NCI-H2029 treated with DMSO at 0.1 percent for 48 hours (cell line): ENCODE results near the gene GCHFR.
A peak's percentile ranks its signal among the peaks of the same experiment; 100 is the strongest.

ENCODE experiments used
- DNase-seq: peaks from one replicate; lab custom pipeline; 2025; lab: John Stamatoyannopoulos, UW

Gene GCHFR

GRCh38 chr15:40754883-40755811 lies 8.7 kb upstream of the GCHFR start, which contains the start of gene RMDN3:
TSS of gene RMDN3 (minus strand) at chr15:40755254. CDS start at chr15:40754783, 471 bp downstream.
- DNase-seq: peak; percentile 53

DNA sequence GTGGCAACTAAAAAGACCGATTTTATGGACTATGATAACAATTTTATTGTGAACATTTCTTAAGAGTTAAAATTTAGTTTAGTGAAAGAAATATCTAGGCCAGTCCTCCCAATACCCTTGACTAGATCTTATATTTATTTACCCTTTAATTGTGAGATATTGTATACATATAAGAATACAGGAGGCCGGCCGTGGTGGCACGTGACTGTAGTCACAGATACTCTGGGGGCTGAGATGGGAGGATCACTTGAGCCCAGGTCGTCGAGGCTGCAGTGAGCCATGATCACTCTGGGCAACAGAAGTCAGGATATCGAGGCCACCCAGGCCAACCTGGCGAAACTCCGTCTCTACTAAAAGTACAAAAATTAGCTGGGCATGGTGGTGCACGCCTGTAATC lies 8.1 kb upstream of the GCHFR start:
- no peak for DNase-seq

DNA sequence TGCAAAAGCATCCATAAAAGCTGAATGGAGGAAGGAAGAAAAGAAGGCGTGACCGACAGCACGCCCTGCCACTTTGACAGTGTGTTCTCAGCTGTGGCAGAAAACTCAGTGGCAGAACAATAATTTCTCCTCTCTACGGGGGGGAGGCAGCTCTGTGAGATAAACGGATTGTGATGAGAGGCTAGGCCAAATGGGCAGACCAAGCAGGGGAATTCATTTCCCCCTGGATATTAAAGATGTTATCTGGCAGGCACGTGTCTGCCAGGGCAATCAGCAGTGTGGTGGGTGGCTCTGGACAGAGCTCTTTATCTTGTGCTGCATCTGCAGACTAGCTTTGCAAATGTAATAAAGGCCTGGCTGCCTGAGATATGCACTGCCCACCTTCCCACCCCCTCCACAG lies 6.9 kb upstream of the GCHFR start:
- DNase-seq: no peak

GRCh38 chr15:40759961-40760360 lies 3.9 kb upstream of the GCHFR start:
- no peak for DNase-seq

DNA sequence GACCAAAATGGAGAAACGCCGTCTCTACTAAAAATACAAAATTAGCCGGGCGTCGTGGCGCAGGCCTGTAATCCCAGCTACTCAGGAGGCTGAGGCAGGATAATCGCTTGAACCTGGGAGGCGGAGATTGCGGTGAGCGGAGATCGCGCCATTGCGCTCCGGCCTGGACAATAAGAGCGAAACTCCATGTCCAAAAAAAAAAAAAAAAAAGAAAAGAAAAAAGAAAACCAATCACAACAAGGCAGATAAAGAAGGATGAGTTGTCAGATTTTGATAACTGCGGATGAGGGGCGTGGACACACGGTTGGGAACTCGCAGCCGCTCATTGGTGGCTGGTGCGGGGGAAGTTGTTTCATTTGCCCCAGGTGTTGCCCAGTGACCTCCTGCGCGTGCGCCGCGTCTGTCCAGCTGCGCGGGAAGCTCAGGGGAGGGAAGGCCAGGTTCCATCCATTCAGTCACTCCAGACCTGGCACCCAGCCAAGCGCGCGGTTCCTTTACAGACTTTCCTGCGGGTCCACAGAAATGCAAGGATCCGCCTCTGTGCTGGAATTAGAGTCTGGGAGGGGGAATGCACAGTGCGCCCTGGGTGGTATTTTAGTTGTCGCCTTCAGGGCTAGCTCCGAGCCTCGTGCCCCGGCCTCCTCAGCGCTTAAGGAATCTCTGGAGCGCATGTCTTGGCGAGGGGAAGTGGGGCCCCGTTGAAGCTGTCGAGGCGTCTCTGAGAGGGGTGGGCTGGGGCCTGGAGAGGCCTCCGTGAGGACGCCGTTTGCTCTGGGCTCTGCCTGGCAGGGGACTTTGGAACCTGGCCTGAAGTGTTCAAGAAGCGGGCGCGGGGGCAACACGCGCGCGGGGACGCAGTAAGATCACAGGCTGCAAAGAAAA lies 708 bp upstream of the GCHFR start:
- peak; percentile 44 for DNase-seq

- no peak for DNase-seq
Observed at GRCh38 chr15:40764629-40765103, 798 bp downstream of the GCHFR start.

DNA sequence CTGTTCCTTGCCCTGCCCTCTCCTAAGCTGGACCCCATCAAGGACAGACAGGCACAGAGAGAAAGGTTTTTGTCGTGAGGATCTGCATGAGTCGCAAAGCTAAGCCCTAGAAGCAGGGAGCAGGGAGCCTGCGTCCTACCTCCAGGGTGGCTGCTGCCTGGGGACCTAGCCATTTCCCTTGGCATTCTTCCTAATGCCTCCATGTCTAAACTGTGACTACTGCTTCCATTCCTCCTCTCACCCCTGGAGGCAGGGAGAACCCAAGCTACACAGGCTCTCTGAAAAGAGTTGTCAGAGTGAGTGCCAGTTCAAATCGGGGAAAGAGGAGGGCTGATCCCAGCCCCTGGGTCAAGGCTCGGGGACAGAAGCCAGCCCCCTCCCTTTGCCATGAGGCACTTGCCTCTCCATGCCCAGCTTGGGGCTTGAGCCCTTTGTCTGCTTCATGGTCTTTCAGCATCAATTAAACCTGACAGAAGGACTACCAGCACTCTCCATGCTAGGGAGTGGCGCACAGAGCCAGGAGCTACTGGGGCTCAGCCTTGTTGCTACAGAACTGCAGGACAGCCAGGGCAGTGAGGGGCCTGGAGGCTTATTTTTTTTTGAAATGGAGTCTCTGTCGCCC lies 2.4 kb downstream of the GCHFR start:
- DNase-seq: no peak

DNA sequence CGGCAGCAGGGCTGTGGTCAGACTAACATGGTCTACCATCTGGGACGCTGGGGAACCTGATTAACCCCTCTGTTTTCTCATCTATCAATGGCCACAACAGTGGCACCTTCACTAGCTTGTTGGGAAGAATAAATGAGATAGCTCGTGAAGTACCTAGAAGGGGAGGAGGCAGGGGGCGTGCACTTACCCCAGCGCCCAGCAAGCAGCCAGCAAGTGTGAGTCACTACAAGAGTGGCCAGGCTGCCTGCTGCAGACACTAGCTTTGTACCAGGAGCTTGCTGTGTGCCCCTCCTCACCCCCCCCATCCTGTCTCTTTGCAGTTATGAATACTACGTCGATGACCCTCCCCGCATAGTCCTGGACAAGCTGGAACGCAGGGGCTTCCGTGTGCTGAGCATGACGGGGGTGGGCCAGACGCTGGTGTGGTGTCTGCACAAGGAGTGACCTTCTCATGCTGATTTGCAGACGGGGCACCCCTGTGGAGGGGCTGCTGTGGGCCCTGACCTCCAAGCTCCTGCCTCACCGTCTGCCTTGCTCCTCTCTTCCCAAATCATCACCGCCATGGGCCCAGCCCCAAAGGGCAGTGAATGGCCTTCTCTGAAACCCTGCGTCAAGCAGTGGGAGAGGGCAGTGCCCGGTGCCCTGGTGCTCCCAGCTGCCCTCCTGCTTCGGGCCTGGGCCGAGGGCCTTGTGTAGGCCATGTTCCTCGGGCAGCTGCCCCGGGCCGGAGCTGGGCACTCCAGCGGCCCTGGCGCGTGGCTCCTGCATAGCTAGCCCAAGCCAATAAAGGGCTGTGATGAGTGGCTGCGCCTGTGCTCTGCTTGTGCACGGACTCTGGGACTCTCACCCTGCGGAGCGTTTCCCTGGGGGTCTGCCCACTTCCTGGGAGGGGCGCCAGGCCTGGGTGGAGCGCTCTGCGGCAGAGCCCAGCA lies 3.3 kb downstream of the GCHFR start:
- DNase-seq: no peak

- DNase-seq: no peak
Observed at GRCh38 chr15:40767838-40768500, 4.1 kb downstream of the GCHFR start.

DNA sequence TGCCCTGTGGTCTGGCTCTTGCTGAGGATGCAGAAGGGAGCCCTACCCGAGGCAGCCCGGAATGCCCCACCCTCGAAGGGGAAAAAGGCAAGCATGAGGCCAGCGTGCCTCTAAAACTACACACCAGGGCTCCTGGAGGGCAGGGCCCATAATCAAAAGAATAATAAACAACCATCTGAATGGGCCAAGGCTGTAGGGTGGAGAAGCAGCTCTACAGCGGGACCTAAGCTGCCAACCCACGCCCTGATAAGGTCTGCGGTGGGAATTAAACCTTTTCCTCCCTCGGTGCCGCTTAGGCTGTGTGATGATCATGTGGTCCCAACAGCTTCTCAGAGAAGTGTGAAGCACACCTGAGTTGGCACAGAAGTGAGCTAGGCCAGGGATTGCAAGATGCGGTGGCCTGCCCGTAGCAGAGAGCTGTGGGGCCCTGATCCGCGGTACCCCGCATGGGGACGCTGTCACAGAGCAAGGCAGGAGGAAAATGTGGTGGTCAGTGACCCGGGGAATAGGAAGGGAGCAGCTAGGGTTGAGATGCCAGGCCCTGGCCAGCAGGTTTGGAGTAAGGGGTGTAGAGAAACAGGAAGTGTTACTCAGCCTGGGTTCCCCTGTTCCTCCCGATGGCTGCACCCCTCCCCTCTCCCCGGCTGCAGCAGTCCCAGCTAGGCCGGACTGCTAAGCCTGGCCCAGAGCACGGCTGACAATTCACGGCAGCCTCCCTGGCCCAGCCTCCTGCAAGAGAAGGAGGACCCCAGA lies 4.8 kb downstream of the GCHFR start:
- DNase-seq: no peak

- no peak for DNase-seq
Observed at GRCh38 chr15:40769274-40770146, 5.6 kb downstream of the GCHFR start, which contains the start of gene C15orf62. TSS of gene C15orf62 (plus strand) at chr15:40769980. CDS start at chr15:40770496, 516 bp downstream.

DNA sequence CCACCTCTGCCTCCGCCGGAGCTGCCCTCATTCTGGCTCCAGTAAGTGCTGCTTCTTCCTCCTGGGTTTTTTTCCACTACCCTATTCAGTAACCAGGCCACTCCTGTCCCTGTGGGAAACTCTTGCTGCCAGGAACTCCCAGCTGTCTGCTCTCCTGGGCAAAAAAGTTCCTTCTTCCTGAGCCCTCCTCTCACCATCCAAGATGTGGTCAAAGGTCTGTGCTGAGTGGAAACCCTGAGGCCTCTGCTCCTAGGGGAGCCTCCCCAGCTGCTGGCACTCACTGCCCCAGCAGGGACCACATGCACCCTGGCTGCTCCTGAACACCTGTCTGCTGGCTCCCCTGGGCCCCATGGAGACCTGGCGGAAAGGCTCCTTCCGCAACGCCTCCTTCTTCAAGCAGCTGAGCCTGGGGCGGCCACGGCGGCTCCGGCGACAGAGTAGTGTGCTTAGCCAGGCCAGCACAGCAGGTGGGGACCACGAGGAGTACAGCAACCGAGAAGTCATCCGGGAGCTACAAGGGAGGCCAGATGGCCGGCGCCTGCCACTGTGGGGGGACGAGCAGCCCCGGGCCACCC lies 6.4 kb downstream of the GCHFR start:
- DNase-seq: no peak

- DNase-seq: no peak
Observed at GRCh38 chr15:40771242-40771641, 7.4 kb downstream of the GCHFR start.

DNA sequence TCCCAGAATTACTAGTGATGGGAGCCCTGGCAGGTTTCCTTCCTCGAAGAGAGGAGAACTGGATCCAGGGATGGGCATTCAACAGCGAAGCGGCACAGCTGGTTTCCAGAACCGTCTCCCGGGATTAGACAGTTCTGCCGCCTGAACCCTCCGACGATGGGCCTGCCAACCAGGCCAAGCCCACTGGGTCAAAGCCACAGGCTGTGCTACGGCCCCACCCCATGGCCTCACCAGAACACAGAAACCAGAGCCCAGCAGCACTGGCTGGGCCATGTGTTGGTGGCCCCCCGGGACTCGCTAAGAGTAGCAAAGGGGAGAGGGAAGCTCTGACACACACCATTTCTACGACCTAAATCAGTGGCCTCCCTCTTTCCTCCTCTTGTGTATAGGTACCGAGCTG lies 8.1 kb downstream of the GCHFR start:
- no peak for DNase-seq

DNA sequence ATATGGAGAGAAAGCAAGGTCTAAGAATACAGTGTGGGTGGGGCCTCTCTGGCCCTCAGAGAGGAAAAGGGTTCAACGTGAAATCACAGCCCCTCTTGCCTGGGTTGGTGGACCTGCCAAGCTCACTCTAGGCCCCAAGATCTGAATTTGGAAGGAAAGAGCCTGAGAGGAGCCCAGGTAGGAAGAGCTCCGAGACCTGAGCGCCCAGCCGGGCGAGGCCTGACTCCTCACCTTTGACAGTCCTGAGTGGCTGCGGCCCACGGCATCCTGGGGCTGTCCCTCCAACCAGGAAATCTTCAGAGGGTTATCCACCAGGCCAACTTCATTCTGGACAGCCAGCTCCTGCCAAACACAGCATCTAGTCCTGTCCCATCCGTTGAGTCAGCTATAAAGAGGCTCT lies 9.6 kb downstream of the GCHFR start:
- no peak for DNase-seq

GRCh38 chr15:40773902-40774301 lies 10.0 kb downstream of the GCHFR start:
- DNase-seq: no peak

DNA sequence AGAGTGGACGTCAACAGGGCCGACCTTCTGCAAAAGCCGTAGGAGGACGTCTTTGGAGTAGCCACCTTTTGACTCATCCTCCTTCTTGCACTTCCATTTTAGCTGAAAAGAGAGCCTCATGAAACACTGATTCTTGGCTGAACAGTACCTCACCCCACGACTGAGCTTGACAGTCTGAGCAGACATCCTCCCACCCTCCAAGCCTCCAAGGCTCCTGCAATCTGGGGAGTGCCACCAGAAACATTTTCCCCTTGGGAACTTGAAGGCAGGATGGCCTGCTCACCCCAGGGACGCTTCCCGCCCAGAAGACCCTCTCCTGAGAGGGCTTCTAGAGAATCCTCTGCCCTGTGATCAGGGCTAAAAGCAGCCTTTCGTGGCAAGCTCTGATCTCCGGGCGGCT lies 11.1 kb downstream of the GCHFR start:
- no peak for DNase-seq
